Lower leg skin (tissue), 4 donors: ENCODE results near the gene DPYSL3. TPM values are rescaled to one million over a fixed set of nuclear protein-coding genes. Genes with fewer than 3 reads are reported as not detected.

Experiments used
- DNase-seq, 2 donors: peaks; one replicate each; pipeline ENCODE4 v3.0.0-alpha.2; 2019; ENCODE audit warnings: low spot score in 2 of 2
- H3K4me3 ChIP-seq: fragments of 200-600 bp; sonication (generic); 2 replicates; pipeline ENCODE4 v1.5.1; 2017; ENCODE audit warnings: mild to moderate bottlenecking, low read depth; ENCODE audit not compliant: poor library complexity, severe bottlenecking
- CTCF ChIP-seq, 3 donors: fragments of 450-650 bp; IDR thresholded peaks; one replicate each; pipeline ENCODE4 v1.5.1; 2016; ENCODE audit warnings: antibody characterized with exemption in 3 of 3, mild to moderate bottlenecking in 3 of 3, moderate library complexity in 2 of 3
- POLR2A ChIP-seq, 2 donors: fragments of 450-650 bp; IDR thresholded peaks; one replicate each; pipeline ENCODE4 v1.6.1; 2016 to 2017; ENCODE audit warnings: antibody characterized with exemption in 2 of 2, mild to moderate bottlenecking in 1 of 2, moderate library complexity in 1 of 2
- WGBS, 2 donors: methylation state at CpG; one replicate each; pipeline ENCODE4 v1.1.5; 2018; 5-methylcytosine and 5-hydroxymethylcytosine counted together
- intact Hi-C: fragments of 100-400 bp; cut with DNase I; formaldehyde crosslinking; loops from one replicate; pipeline ENCODE4 v1.15.0; 2023; ENCODE audit warnings: low total_unique reads
- total RNA-seq, 4 donors: library from RNA; depleted of rRNA; stranded (reverse); fragments of >200 nt; gene quantifications; one replicate each; pipeline ENCODE4 v1.1.0, GENCODE V29; 2016

The DPYSL3 gene
- total RNA-seq, 4 donors from 2014 or later: 7.1 to 32.2 (median 11.0) TPM

GRCh38 chr5:147415651-147416050, 94.2 kb downstream of the DPYSL3 start:
- DNase-seq: no peak
- WGBS, 2 donors: 92% methylated on average over 3 of the region's 3 CpGs
- intact Hi-C loops: no loop called here
- TF ChIP-seq POLR2A (IDR thresholded peaks at IDR 0.05) (no peak), CTCF (IDR thresholded peaks at IDR 0.05) (no peak)
- no peak overlapping the region for H3K4me3 ChIP-seq

GRCh38 chr5:147413266-147413665, 96.6 kb downstream of the DPYSL3 start:
- DNase-seq: no peak
- TF ChIP-seq POLR2A (IDR thresholded peaks at IDR 0.05) (no peak), CTCF (IDR thresholded peaks at IDR 0.05) (no peak)
- H3K4me3 ChIP-seq: no peak overlapping the region
- 90 to 91% methylated on average over 3 of the region's 3 CpGs for WGBS, 2 donors
- intact Hi-C loops: no loop called here

GRCh38 chr5:147412561-147412960, 97.3 kb downstream of the DPYSL3 start:
- no peak overlapping the region for H3K4me3 ChIP-seq
- WGBS, 2 donors: 97 to 98% methylated on average over 2 of the region's 2 CpGs
- no peak for TF ChIP-seq POLR2A (IDR thresholded peaks at IDR 0.05)
- TF ChIP-seq CTCF (IDR thresholded peaks at IDR 0.05): no peak
- no peak for DNase-seq
- intact Hi-C loops: no loop called here

GRCh38 chr5:147411359-147412319, 98.2 kb downstream of the DPYSL3 start:
- no peak overlapping the region for H3K4me3 ChIP-seq
- 76 to 77% methylated on average over 8 of the region's 8 CpGs for WGBS, 2 donors
- intact Hi-C loops: no loop called here
- DNase-seq: no peak
- TF ChIP-seq CTCF (IDR thresholded peaks at IDR 0.05) (no peak), POLR2A (IDR thresholded peaks at IDR 0.05) (no peak)

- intact Hi-C loops: no loop called here
- H3K4me3 ChIP-seq: no peak overlapping the region
- TF ChIP-seq CTCF (IDR thresholded peaks at IDR 0.05) (no peak), POLR2A (IDR thresholded peaks at IDR 0.05) (no peak)
- DNase-seq: no peak
- WGBS, 2 donors: 67 to 79% methylated on average over 8 of the region's 8 CpGs
These were observed 99.1 kb downstream of the DPYSL3 start for GRCh38 chr5:147410496-147411358.
